ENCODE results near the gene NEU3. TPM values are rescaled to one million over a fixed set of nuclear protein-coding genes. Genes with fewer than 3 reads are reported as not detected.
"Not testable (repeated sequence)": the region's sequence is repeated elsewhere in the genome, so short reads cannot be mapped to it uniquely, and the experiment has no call there.

Gene NEU3
- 9.3 TPM for total RNA-seq
- long read RNA-seq, full-length matches to known transcripts, result 1 of 10 reads
- long read RNA-seq, partial matches to known transcripts, result 2 of 10 reads
- long read RNA-seq, other reads (novel, unspliced or antisense), result 7 of 10 reads

GRCh38 chr11:74988541-74989259 lies at the start of gene NEU3:
Gene NEU3, plus strand, starts transcription at chr11:74988933. Its CDS starts 128 bp downstream, at chr11:74989061.
- DNase-seq (ENCODE audit: low spot score), result peak; percentile 90
- intact Hi-C loops (cut with DNase I), result no loop called here

GRCh38 chr11:74941492-74941891 lies 47.2 kb upstream of the NEU3 start:
- no peak for DNase-seq (ENCODE audit: low spot score)
- intact Hi-C loops (cut with DNase I), result no loop called here

GRCh38 chr11:74942073-74942759 lies 46.5 kb upstream of the NEU3 start:
- intact Hi-C loops (cut with DNase I), result no loop called here
- DNase-seq (ENCODE audit: low spot score), result no peak

GRCh38 chr11:74948546-74948897 lies 40.2 kb upstream of the NEU3 start:
- DNase-seq (ENCODE audit: low spot score), result no peak
- intact Hi-C loops (cut with DNase I), result no loop called here

- peak; percentile 100 for DNase-seq (ENCODE audit: low spot score)
- intact Hi-C loops (cut with DNase I), result no loop called here
Measured at GRCh38 chr11:74948898-74949752, 39.6 kb upstream of the NEU3 start, which contains the start of the genes SPCS2 and XRRA1. Gene SPCS2, plus strand, starts transcription at chr11:74949266. Its CDS starts 20 bp downstream, at chr11:74949286. Gene XRRA1, minus strand, starts transcription at chr11:74949091. Its CDS starts 8,213 bp downstream, at chr11:74940878.

GRCh38 chr11:74949753-74950137 lies 39.0 kb upstream of the NEU3 start:
- DNase-seq (ENCODE audit: low spot score), result no peak
- intact Hi-C loops (cut with DNase I), result no loop called here

- intact Hi-C loops (cut with DNase I), result no loop called here
Measured at GRCh38 chr11:74950374-74950969, 38.3 kb upstream of the NEU3 start.

GRCh38 chr11:74951226-74951625 lies 37.5 kb upstream of the NEU3 start:
- DNase-seq (ENCODE audit: low spot score), result no peak
- intact Hi-C loops (cut with DNase I), result no loop called here

More at GRCh38 chr11:74950374-74950969, 38.3 kb upstream of the NEU3 start:
- no peak for DNase-seq (ENCODE audit: low spot score)

GRCh38 chr11:74952752-74953151 lies 36.0 kb upstream of the NEU3 start:
- intact Hi-C loops (cut with DNase I), result no loop called here
- DNase-seq (ENCODE audit: low spot score), result no peak

GRCh38 chr11:74953451-74953850 lies 35.3 kb upstream of the NEU3 start:
- intact Hi-C loops (cut with DNase I), result no loop called here
- DNase-seq (ENCODE audit: low spot score), result no peak

- intact Hi-C loops (cut with DNase I), result no loop called here
- DNase-seq (ENCODE audit: low spot score), result no peak
Measured at GRCh38 chr11:74954199-74954598, 34.5 kb upstream of the NEU3 start.

- DNase-seq (ENCODE audit: low spot score), result no peak
- intact Hi-C loops (cut with DNase I), result no loop called here
Measured at GRCh38 chr11:74956397-74957015, 32.2 kb upstream of the NEU3 start.

- intact Hi-C loops (cut with DNase I), result no loop called here
- DNase-seq (ENCODE audit: low spot score), result no peak
Measured at GRCh38 chr11:74957937-74958629, 30.6 kb upstream of the NEU3 start.

GRCh38 chr11:74960128-74960527 lies 28.6 kb upstream of the NEU3 start:
- DNase-seq (ENCODE audit: low spot score); intact Hi-C loops (cut with DNase I): not testable (repeated sequence)

- DNase-seq (ENCODE audit: low spot score), result no peak
- intact Hi-C loops (cut with DNase I), result no loop called here
Measured at GRCh38 chr11:74966651-74967050, 22.1 kb upstream of the NEU3 start.

GRCh38 chr11:74970852-74971395 lies 17.8 kb upstream of the NEU3 start:
- DNase-seq (ENCODE audit: low spot score), result no peak
- intact Hi-C loops (cut with DNase I), result no loop called here

GRCh38 chr11:74971424-74971823 lies 17.3 kb upstream of the NEU3 start:
- intact Hi-C loops (cut with DNase I), result no loop called here
- no peak for DNase-seq (ENCODE audit: low spot score)

- DNase-seq (ENCODE audit: low spot score), result no peak
- intact Hi-C loops (cut with DNase I), result no loop called here
Measured at GRCh38 chr11:74978041-74978440, 10.7 kb upstream of the NEU3 start.

Data from cardiac septum (tissue), 1 donor.